Caco-2 (cell line): ENCODE results near the gene ANKRD44. TPM values are rescaled to one million over a fixed set of nuclear protein-coding genes. Genes with fewer than 3 reads are reported as not detected.

ENCODE experiments used
- BruUV-seq: library from RNA; stranded (reverse); fragments of 400-500 nt; replicated peaks from 2 replicates; lab custom pipeline; 2021; lab: Mats Ljungman, UMichigan
- CTCF ChIA-PET: fragments of 300-600 bp; sonication (Branson Sonifier 250); formaldehyde crosslinking; loops from one replicate; lab custom pipeline; 2022; ENCODE audit warnings: antibody characterized with exemption; lab: Charles Lee
- POLR2A ChIA-PET: fragments of 300-600 bp; sonication (Branson Sonifier 250); formaldehyde crosslinking; loops from one replicate; lab custom pipeline; 2022; ENCODE audit warnings: antibody characterized with exemption; lab: Charles Lee
- DNase-seq, 2 experiments: peaks; one replicate each; pipeline versions ENCODE4 v3.0.0 to v3.0.0-alpha.2; 2020 to 2022
- H3K27me3 ChIP-seq: replicated peaks from 2 replicates; pipeline ENCODE4 v1.6.0; 2011; ENCODE audit warnings: low read length; ENCODE audit not compliant: control insufficient read depth, insufficient read depth
- H3K36me3 ChIP-seq: 2 replicates; pipeline ENCODE4 v1.5.1; 2011; ENCODE audit warnings: low read length; ENCODE audit not compliant: control insufficient read depth, insufficient read depth
- H3K4me1 ChIP-seq: fragments of 250-450 bp; sonication (Bioruptor Pico); 2 replicates; pipeline ENCODE4 v1.5.1; 2020; ENCODE audit warnings: mild to moderate bottlenecking
- H3K4me3 ChIP-seq: 2 replicates; pipeline ENCODE4 v1.5.1; 2011; ENCODE audit warnings: low read depth, mild to moderate bottlenecking, control low read depth, low read length
- H3K9me3 ChIP-seq: fragments of 250-450 bp; sonication (Bioruptor Pico); 2 replicates; pipeline ENCODE4 v1.5.1; 2020; ENCODE audit warnings: mild to moderate bottlenecking, moderate library complexity
- H3K27ac Mint-ChIP-seq: one replicate; pipeline ENCODE4 v1.8.0; 2022; ENCODE audit warnings: mixed read lengths; ENCODE audit not compliant: unreplicated experiment
- H3K27me3 Mint-ChIP-seq: one replicate; pipeline ENCODE4 v1.8.0; 2022; ENCODE audit warnings: mixed read lengths; ENCODE audit not compliant: insufficient read depth, unreplicated experiment
- H3K36me3 Mint-ChIP-seq: one replicate; pipeline ENCODE4 v1.8.0; 2022; ENCODE audit warnings: mild to moderate bottlenecking, mixed read lengths; ENCODE audit not compliant: insufficient read depth, unreplicated experiment
- H3K4me1 Mint-ChIP-seq: one replicate; pipeline ENCODE4 v1.8.0; 2022; ENCODE audit warnings: low read depth, mixed read lengths; ENCODE audit not compliant: unreplicated experiment
- H3K4me3 Mint-ChIP-seq: one replicate; pipeline ENCODE4 v1.8.0; 2022; ENCODE audit warnings: mild to moderate bottlenecking, moderate library complexity, mixed read lengths; ENCODE audit not compliant: unreplicated experiment
- H3K9me3 Mint-ChIP-seq: one replicate; pipeline ENCODE4 v1.8.0; 2022; ENCODE audit warnings: mixed read lengths; ENCODE audit not compliant: unreplicated experiment
- intact Hi-C: fragments of 100-400 bp; cut with micrococcal nuclease; formaldehyde crosslinking; loops from one replicate; pipeline ENCODE4 v1.10.0; 2022; ENCODE audit not compliant: unreplicated experiment
- total RNA-seq: library from RNA; stranded (reverse); gene quantifications from 2 replicates; pipeline ENCODE4 v1.2.3, GENCODE V29; 2022
- TF ChIP-seq, protein P1 (sequence below), 2 experiments: fragments of 200-600 bp in 1 of 2; IDR thresholded peaks; 1 replicate in 1 of 2; 2 replicates in 1 of 2; pipeline versions ENCODE4 v1.5.1 to v1.8.0; 2011 to 2022; ENCODE audit warnings: antibody characterized with exemption in 1 of 2, control low read depth in 1 of 2, inconsistent platforms in 1 of 2, low read depth in 1 of 2, low read length in 1 of 2, mild to moderate bottlenecking in 1 of 2, moderate library complexity in 1 of 2; ENCODE audit not compliant: insufficient read depth in 1 of 2, severe bottlenecking in 1 of 2, unreplicated experiment in 1 of 2

ANKRD44 gene
- total RNA-seq, 1 experiment from 2014 or later = 1.0 TPM

GRCh38 chr2:197075754-197076337 is 234.7 kb downstream of the ANKRD44 start:
- Mint-ChIP-seq H3K27ac (no peak overlapping the region), H3K9me3 (no peaks in the 10 kb centered on the region), H3K4me1 (no peaks in the 10 kb centered on the region), H3K4me3 (no peak overlapping the region), H3K36me3 (no peaks in the 10 kb centered on the region), H3K27me3 (peaks cover 3% of the 10 kb centered on the region)
- DNase-seq = no peak
- H3K27me3 ChIP-seq = no peaks in the 10 kb centered on the region
- no peaks in the 10 kb centered on the region for H3K4me1 ChIP-seq
- POLR2A ChIA-PET = no interaction called here
- intact Hi-C loops = loop anchor here (1.0 kb wide), 1 partner anchor 302 kb away; no protein-coding TSS in a partner anchor
- TF ChIP-seq, protein P1, sequence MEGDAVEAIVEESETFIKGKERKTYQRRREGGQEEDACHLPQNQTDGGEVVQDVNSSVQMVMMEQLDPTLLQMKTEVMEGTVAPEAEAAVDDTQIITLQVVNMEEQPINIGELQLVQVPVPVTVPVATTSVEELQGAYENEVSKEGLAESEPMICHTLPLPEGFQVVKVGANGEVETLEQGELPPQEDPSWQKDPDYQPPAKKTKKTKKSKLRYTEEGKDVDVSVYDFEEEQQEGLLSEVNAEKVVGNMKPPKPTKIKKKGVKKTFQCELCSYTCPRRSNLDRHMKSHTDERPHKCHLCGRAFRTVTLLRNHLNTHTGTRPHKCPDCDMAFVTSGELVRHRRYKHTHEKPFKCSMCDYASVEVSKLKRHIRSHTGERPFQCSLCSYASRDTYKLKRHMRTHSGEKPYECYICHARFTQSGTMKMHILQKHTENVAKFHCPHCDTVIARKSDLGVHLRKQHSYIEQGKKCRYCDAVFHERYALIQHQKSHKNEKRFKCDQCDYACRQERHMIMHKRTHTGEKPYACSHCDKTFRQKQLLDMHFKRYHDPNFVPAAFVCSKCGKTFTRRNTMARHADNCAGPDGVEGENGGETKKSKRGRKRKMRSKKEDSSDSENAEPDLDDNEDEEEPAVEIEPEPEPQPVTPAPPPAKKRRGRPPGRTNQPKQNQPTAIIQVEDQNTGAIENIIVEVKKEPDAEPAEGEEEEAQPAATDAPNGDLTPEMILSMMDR (IDR thresholded peaks at IDR 0.05; ENCODE audit: insufficient read depth in 1 of 2, low read depth in 1 of 2, low read length in 1 of 2, severe bottlenecking in 1 of 2, unreplicated experiment in 1 of 2) = peak in 1 of 2 experiments; percentile 64
- BruUV-seq = no TSS peak
- H3K36me3 ChIP-seq = no peaks in the 10 kb centered on the region
- H3K4me3 ChIP-seq = no peak overlapping the region
- CTCF ChIA-PET = no interaction called here
- H3K9me3 ChIP-seq = no peaks in the 10 kb centered on the region

DNA sequence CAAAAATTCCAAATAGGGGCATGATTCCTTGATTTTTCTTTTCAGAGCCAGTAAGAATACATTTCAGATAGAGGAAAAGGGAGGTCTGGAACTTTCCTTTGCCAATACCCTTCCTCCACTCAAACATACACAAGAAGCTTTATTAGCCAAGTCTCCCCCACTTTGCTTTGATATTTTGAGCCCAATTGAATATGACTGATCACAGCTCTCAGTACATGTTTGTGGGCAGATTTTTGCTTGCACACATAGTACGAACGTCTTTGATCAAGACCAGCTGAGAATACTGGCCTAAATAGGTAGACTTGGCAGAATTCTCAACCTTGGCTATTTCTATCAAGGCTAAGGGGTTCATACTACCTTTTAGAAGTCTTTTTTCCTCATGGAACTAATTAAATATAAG is 235.3 kb downstream of the ANKRD44 start:
- CTCF ChIA-PET = no interaction called here
- H3K4me1 ChIP-seq = no peaks in the 10 kb centered on the region
- no peaks in the 10 kb centered on the region for H3K4me1 Mint-ChIP-seq
- no peak overlapping the region for H3K27ac Mint-ChIP-seq
- H3K36me3 Mint-ChIP-seq = no peaks in the 10 kb centered on the region
- TF ChIP-seq, protein P1 (IDR thresholded peaks at IDR 0.05; ENCODE audit: insufficient read depth in 1 of 2, low read depth in 1 of 2, low read length in 1 of 2, severe bottlenecking in 1 of 2, unreplicated experiment in 1 of 2) = no peak
- H3K9me3 ChIP-seq = no peaks in the 10 kb centered on the region
- no peak for DNase-seq
- no peaks in the 10 kb centered on the region for H3K27me3 Mint-ChIP-seq
- no peaks in the 10 kb centered on the region for H3K36me3 ChIP-seq
- no peak overlapping the region for H3K4me3 Mint-ChIP-seq
- H3K4me3 ChIP-seq = no peak overlapping the region
- intact Hi-C loops = loop anchor here (1.0 kb wide), 1 partner anchor 303 kb away; no protein-coding TSS in a partner anchor
- no TSS peak for BruUV-seq
- POLR2A ChIA-PET = no interaction called here
- H3K27me3 ChIP-seq = no peaks in the 10 kb centered on the region
- H3K9me3 Mint-ChIP-seq = no peaks in the 10 kb centered on the region

DNA sequence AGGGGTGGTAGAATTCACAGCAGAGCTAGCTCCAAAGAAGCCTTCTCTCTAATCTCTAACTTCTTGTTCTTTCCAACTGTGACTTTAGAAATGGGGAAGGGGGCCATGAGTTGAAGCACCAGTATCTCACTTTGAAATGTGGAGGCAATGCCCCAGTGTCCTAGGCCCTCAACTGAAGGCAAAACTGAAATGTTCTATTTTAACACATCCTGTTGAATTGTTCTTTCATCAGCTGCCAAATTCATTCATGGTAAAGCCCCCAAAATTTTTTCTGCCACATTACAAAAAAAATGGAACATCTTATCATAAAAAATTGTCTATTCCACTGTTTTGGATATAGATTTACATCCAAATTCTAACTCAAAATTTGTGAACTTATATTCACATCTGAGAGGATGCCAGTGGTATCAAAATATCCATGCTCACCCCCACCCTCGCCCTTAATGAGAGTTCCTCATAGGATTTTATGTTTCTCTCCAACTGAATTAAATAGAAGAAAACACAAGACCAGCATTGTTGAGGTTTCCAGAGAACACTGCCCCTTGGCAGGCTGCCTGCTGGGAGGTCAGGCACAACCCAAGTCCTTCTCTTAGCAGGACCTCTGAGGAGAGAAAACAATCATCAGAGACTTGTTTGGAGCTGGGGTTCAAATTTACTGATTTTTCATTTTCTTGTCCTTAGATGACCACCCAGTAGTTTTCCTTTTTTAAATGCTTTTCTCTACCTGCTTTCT is 236.7 kb downstream of the ANKRD44 start:
- Histone ChIP-seq H3K36me3 (no peaks in the 10 kb centered on the region), H3K9me3 (no peaks in the 10 kb centered on the region), H3K4me1 (no peaks in the 10 kb centered on the region), H3K27me3 (no peaks in the 10 kb centered on the region), H3K4me3 (no peak overlapping the region)
- H3K27ac Mint-ChIP-seq = no peak overlapping the region
- CTCF ChIA-PET = no interaction called here
- H3K9me3 Mint-ChIP-seq = no peaks in the 10 kb centered on the region
- intact Hi-C loops = loop anchor here (1.0 kb wide), 1 partner anchor 94 kb away; no protein-coding TSS in a partner anchor
- no peaks in the 10 kb centered on the region for H3K4me1 Mint-ChIP-seq
- H3K36me3 Mint-ChIP-seq = no peaks in the 10 kb centered on the region
- DNase-seq = no peak
- TF ChIP-seq, protein P1 (IDR thresholded peaks at IDR 0.05; ENCODE audit: insufficient read depth in 1 of 2, low read depth in 1 of 2, low read length in 1 of 2, severe bottlenecking in 1 of 2, unreplicated experiment in 1 of 2) = no peak
- H3K4me3 Mint-ChIP-seq = no peak overlapping the region
- H3K27me3 Mint-ChIP-seq = no peaks in the 10 kb centered on the region
- POLR2A ChIA-PET = no interaction called here
- BruUV-seq = no TSS peak
